Adrenal gland (tissue), 5 donors: ENCODE results near the gene ROBO4.

ENCODE experiments used
- CTCF ChIP-seq, 6 experiments: fragments of 450-650 bp in 4 of 6; fragments of 200-600 bp in 2 of 6; sonication (generic) in 1 of 6; IDR thresholded peaks; 1 replicate in 5 of 6; 2 replicates in 1 of 6; pipeline versions ENCODE4 v1.5.1 to v1.8.0; 2016 to 2021; ENCODE audit warnings: antibody characterized with exemption in 6 of 6, mild to moderate bottlenecking in 2 of 6, moderate library complexity in 1 of 6
- POLR2A ChIP-seq, 2 donors: fragments of 450-650 bp; IDR thresholded peaks; one replicate each; pipeline ENCODE4 v1.6.1; 2017; ENCODE audit warnings: antibody characterized with exemption in 2 of 2, mild to moderate bottlenecking in 2 of 2, moderate library complexity in 1 of 2
- donor health status: DM: no; HTN: no; CAD: no.

- TF ChIP-seq CTCF (IDR thresholded peaks at IDR 0.05): no peak
- no peak for TF ChIP-seq POLR2A (IDR thresholded peaks at IDR 0.05)
Observed at GRCh38 chr11:124861670-124862069, 36.0 kb downstream of the ROBO4 start.
